OCI-LY3 (cell line): Measurements from ENCODE around the gene RAD51B.

Source experiments
- EZH2phosphoT487 ChIP-seq: fragments of 200-600 bp; shearing (Covaris generic); IDR thresholded peaks from 2 replicates; pipeline ENCODE4 v1.6.1; 2018; ENCODE audit warnings: antibody characterized with exemption, mixed run types, low read depth
- TF ChIP-seq, protein P1 (sequence below): fragments of 200-600, 300-600 bp; sonication (generic); IDR thresholded peaks from 2 replicates; pipeline ENCODE4 v1.5.1; 2014; ENCODE audit warnings: antibody characterized with exemption, low read length, low read depth

DNA sequence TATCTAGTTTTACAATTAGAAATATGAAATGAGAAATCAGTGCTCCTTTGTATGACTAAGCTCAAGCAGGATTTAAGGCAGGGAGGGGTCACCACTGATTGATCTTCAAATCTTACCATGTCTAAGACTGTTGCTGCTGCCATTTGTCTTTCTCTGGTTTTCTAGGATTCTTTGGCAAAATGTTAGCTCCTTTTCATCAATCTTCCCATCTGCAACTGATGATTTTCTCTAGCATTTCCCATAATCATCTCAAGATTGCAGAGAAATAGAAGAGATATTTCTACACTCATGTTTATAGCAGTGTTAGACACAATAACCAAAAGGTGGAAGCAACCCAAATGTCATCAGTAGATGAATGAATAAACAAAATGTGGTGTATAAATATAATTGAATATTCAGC, 175.0 kb downstream of the RAD51B start:
- TF ChIP-seq, protein P1, sequence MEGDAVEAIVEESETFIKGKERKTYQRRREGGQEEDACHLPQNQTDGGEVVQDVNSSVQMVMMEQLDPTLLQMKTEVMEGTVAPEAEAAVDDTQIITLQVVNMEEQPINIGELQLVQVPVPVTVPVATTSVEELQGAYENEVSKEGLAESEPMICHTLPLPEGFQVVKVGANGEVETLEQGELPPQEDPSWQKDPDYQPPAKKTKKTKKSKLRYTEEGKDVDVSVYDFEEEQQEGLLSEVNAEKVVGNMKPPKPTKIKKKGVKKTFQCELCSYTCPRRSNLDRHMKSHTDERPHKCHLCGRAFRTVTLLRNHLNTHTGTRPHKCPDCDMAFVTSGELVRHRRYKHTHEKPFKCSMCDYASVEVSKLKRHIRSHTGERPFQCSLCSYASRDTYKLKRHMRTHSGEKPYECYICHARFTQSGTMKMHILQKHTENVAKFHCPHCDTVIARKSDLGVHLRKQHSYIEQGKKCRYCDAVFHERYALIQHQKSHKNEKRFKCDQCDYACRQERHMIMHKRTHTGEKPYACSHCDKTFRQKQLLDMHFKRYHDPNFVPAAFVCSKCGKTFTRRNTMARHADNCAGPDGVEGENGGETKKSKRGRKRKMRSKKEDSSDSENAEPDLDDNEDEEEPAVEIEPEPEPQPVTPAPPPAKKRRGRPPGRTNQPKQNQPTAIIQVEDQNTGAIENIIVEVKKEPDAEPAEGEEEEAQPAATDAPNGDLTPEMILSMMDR = no peak
- TF ChIP-seq EZH2phosphoT487 = no peak
